Thyroid gland (tissue), 4 donors: ENCODE results near the gene YIPF3. TPM values are rescaled to one million over a fixed set of nuclear protein-coding genes. Genes with fewer than 3 reads are reported as not detected.

Source experiments
- DNase-seq, 2 donors: peaks; one replicate each; pipeline ENCODE4 v3.0.0-alpha.2; 2019
- H3K27ac ChIP-seq, 3 donors: fragments of 200-600 bp; sonication (generic); 1 replicate in 2 of 3; 2 replicates in 1 of 3; pipeline ENCODE4 v1.5.1; 2016 to 2019; ENCODE audit warnings: mild to moderate bottlenecking in 1 of 3, moderate library complexity in 1 of 3
- H3K27me3 ChIP-seq: fragments of 200-600 bp; sonication (generic); one replicate; pipeline ENCODE4 v1.5.1; 2019
- H3K36me3 ChIP-seq, 2 donors: fragments of 200-600 bp; sonication (generic); one replicate each; pipeline ENCODE4 v1.5.1; 2016 to 2019
- H3K4me1 ChIP-seq, 2 donors: fragments of 200-600 bp; sonication (generic); one replicate each; pipeline ENCODE4 v1.5.1; 2017 to 2019
- H3K4me3 ChIP-seq, 3 donors: fragments of 200-600 bp; sonication (generic); replicated peaks in 1 of 3; 1 replicate in 2 of 3; 2 replicates in 1 of 3; pipeline ENCODE4 v1.5.1; 2016; ENCODE audit warnings: mild to moderate bottlenecking in 1 of 3
- H3K9me3 ChIP-seq: fragments of 200-600 bp; sonication (generic); one replicate; pipeline ENCODE4 v1.5.1; 2017
- POLR2A ChIP-seq, 2 donors: fragments of 450-650 bp; IDR thresholded peaks; one replicate each; pipeline ENCODE4 v1.6.1; 2017; ENCODE audit warnings: antibody characterized with exemption in 2 of 2, mild to moderate bottlenecking in 2 of 2, moderate library complexity in 1 of 2
- WGBS, 2 donors: methylation state at CpG; one replicate each; pipeline ENCODE4 v1.1.5; 2017; 5-methylcytosine and 5-hydroxymethylcytosine counted together
- intact Hi-C: fragments of 100-400 bp; cut with DNase I; formaldehyde crosslinking; loops from one replicate; pipeline ENCODE4 v1.15.1; 2023
- total RNA-seq, 4 donors: library from RNA; depleted of rRNA; stranded (reverse); fragments of >200 nt; gene quantifications; one replicate each; pipeline ENCODE4 v1.2.3, GENCODE V29; 2016
- TF ChIP-seq, protein P1 (sequence below), 6 experiments: fragments of 200-600 bp in 3 of 6; fragments of 450-650 bp in 3 of 6; sonication (generic) in 3 of 6; IDR thresholded peaks; one replicate each; pipeline ENCODE4 v1.5.1; 2016 to 2019; ENCODE audit warnings: antibody characterized with exemption in 6 of 6, mild to moderate bottlenecking in 2 of 6, inconsistent platforms in 1 of 6, moderate library complexity in 1 of 6

The YIPF3 gene
- total RNA-seq, 4 donors from 2014 or later = 126 to 145 (median 128) TPM

DNA sequence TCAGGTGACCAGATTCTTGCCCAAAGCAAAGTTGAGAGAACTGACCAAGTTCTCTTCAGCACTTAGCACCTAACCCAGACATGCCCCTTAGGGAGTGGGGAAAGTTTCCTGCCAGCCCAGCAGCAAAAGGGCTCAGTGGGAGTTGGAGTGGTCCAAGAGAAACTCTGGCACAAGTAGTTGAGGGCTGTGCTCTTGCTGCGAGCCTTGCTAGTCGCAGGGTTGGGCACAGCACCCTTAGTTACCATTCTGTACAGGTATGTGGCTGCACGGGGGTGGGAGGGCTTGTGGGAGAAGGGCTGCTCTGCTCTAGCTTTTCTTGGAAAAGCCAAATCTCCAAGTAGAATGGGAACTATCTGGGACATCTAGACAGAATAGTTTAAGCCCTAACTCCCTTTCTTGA is 6.6 kb upstream of the YIPF3 start:
- 44 to 65% methylated on average over 3 of the region's 3 CpGs for WGBS, 2 donors
- TF ChIP-seq, protein P1, sequence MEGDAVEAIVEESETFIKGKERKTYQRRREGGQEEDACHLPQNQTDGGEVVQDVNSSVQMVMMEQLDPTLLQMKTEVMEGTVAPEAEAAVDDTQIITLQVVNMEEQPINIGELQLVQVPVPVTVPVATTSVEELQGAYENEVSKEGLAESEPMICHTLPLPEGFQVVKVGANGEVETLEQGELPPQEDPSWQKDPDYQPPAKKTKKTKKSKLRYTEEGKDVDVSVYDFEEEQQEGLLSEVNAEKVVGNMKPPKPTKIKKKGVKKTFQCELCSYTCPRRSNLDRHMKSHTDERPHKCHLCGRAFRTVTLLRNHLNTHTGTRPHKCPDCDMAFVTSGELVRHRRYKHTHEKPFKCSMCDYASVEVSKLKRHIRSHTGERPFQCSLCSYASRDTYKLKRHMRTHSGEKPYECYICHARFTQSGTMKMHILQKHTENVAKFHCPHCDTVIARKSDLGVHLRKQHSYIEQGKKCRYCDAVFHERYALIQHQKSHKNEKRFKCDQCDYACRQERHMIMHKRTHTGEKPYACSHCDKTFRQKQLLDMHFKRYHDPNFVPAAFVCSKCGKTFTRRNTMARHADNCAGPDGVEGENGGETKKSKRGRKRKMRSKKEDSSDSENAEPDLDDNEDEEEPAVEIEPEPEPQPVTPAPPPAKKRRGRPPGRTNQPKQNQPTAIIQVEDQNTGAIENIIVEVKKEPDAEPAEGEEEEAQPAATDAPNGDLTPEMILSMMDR (IDR thresholded peaks at IDR 0.05) = no peak
- no peak for TF ChIP-seq POLR2A (IDR thresholded peaks at IDR 0.05)
- H3K36me3 ChIP-seq = peaks cover 66 to 76% of the 10 kb centered on the region in 2 donors
- peaks cover 18 to 32% of the 10 kb centered on the region in 2 donors for H3K4me1 ChIP-seq
- no peaks in the 10 kb centered on the region for H3K27me3 ChIP-seq
- H3K9me3 ChIP-seq = no peaks in the 10 kb centered on the region
- H3K27ac ChIP-seq = peak overlapping the region in 2 of 3 donors; percentile 30 to 49
- intact Hi-C loops = loop anchor here (5.0 kb wide), 1 partner anchor 49 kb away; no protein-coding TSS in a partner anchor
- no peak overlapping the region for H3K4me3 ChIP-seq
- DNase-seq = no peak

DNA sequence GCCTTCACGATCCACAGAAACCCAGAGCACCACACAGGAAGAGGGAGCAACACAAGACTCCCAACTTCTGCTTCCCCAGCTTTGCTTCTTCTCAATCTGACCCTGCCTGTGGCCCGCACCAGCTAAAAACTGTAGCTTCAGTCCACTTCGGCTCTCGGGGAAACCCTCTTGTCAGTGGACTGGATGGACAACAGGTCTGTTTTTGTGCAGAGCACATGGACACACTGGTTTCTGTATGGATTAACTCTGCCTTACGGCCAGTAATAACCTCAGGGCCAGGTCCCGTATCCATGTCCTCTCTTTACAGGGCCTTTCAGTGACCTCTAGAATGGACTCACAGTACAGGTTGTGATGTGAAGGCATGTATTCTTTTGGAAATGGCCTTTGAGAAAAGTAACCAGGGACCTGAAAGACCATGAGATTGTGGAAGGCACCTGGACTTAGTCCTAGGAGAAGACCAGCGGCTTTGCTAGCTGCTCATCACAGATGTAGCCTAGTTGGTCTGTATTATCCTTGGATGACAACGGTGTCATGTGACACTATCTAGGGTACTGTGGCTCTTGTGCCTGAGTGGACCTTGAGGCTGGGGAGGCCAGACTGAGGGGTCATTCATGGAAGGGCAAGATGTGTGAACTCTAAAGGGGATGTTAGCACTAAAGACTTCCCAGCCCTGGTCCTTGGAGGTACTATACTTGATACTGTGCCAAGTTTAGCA is 6.0 kb upstream of the YIPF3 start:
- Histone ChIP-seq H3K4me1 (peaks cover 23 to 37% of the 10 kb centered on the region in 2 donors), H3K27me3 (no peaks in the 10 kb centered on the region), H3K27ac (peak overlapping the region; percentile 30 to 68 (median 49)), H3K36me3 (peaks cover 60 to 71% of the 10 kb centered on the region in 2 donors), H3K4me3 (no peak overlapping the region), H3K9me3 (no peaks in the 10 kb centered on the region)
- no peak for DNase-seq
- intact Hi-C loops = loop anchor here (5.0 kb wide), 1 partner anchor 50 kb away; no protein-coding TSS in a partner anchor
- WGBS, 2 donors = 78 to 92% methylated on average over 8 of the region's 8 CpGs
- TF ChIP-seq POLR2A (IDR thresholded peaks at IDR 0.05) = no peak
- TF ChIP-seq, protein P1 (IDR thresholded peaks at IDR 0.05) = no peak

DNA sequence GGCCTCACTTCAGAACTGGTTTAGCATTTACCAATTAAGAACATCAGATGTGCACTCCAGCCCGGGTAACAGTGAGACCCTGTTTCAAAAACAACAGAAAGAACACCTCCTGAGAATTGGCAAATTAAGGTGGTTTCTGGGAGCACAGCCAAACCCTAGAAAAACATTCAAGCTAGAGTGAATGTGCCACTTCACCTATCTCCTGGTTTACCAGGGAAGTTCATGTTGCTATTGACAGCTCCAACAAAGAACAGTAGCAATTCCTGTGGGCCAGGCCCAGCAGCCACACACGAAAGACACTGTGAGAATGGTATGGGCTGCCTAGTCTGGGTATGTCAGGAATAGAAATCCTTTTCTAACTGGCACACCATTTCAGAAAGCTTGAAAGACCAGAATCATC is 5.1 kb upstream of the YIPF3 start:
- DNase-seq = peak; percentile 78 to 79
- Histone ChIP-seq H3K4me3 (no peak overlapping the region), H3K27ac (peak overlapping the region; percentile 30 to 68 (median 49)), H3K27me3 (no peaks in the 10 kb centered on the region), H3K9me3 (no peaks in the 10 kb centered on the region), H3K36me3 (peaks cover 51 to 62% of the 10 kb centered on the region in 2 donors), H3K4me1 (peaks cover 25 to 40% of the 10 kb centered on the region in 2 donors)
- intact Hi-C loops = loop anchor here (5.0 kb wide), 1 partner anchor 50 kb away; no protein-coding TSS in a partner anchor
- WGBS, 2 donors = 19 to 25% methylated on average over 2 of the region's 2 CpGs
- TF ChIP-seq, protein P1 (IDR thresholded peaks at IDR 0.05) = no peak
- no peak for TF ChIP-seq POLR2A (IDR thresholded peaks at IDR 0.05)

DNA sequence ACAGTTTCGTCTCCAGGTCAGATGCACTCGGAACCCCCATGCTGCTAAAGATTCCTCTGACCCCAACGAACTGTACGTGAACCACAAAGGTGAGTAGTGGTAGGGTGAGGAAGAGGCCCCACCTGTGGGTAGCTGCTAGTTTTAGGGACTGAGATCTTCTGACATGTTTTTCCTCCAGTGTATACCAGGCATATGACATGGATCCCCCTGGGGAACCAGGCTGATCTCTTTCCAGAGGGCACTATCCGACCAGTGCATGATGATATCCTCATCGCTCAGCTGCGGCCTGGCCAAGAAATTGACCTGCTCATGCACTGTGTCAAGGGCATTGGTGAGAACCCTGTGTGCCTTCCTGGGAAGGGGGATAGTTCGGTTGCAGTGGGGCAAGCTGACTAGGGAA is 3.4 kb upstream of the YIPF3 start:
- H3K9me3 ChIP-seq = no peaks in the 10 kb centered on the region
- H3K27ac ChIP-seq = no peak overlapping the region
- H3K36me3 ChIP-seq = peaks cover 49 to 56% of the 10 kb centered on the region in 2 donors
- H3K4me3 ChIP-seq = no peak overlapping the region
- peaks cover 38 to 50% of the 10 kb centered on the region in 2 donors for H3K4me1 ChIP-seq
- no peaks in the 10 kb centered on the region for H3K27me3 ChIP-seq
- no peak for DNase-seq
- 94 to 96% methylated on average over 8 of the region's 8 CpGs for WGBS, 2 donors
- intact Hi-C loops = loop anchor here (5.0 kb wide), 1 partner anchor 52 kb away; no protein-coding TSS in a partner anchor
- TF ChIP-seq, protein P1 (IDR thresholded peaks at IDR 0.05) = no peak
